GM19372 (cell line): ENCODE results near the gene PRPH2.
"Not testable (repeated sequence)": the region's sequence is repeated elsewhere in the genome, so short reads cannot be mapped to it uniquely, and the experiment has no call there.

ENCODE experiments used
- ATAC-seq: cut with Tn5 transposase; IDR thresholded peaks from one replicate; pipeline ENCODE4 v1.9.1; 2021; ENCODE audit warnings: mild to moderate bottlenecking, low read depth, moderate library complexity; ENCODE audit not compliant: unreplicated experiment

The PRPH2 gene

GRCh38 chr6:42744351-42744893 is 22.0 kb upstream of the PRPH2 start:
- ATAC-seq = no peak

GRCh38 chr6:42742116-42742894 is 19.9 kb upstream of the PRPH2 start:
- ATAC-seq = no peak

- ATAC-seq = no peak
Observed at GRCh38 chr6:42740725-42741124, 18.3 kb upstream of the PRPH2 start.

- no peak for ATAC-seq
Observed at GRCh38 chr6:42735976-42736375, 13.6 kb upstream of the PRPH2 start.

- not testable (repeated sequence) for ATAC-seq
Observed at GRCh38 chr6:42733867-42734481, 11.6 kb upstream of the PRPH2 start.

- no peak for ATAC-seq
Observed at GRCh38 chr6:42729731-42730130, 7.3 kb upstream of the PRPH2 start.

- no peak for ATAC-seq
Observed at GRCh38 chr6:42727627-42728026, 5.2 kb upstream of the PRPH2 start.

GRCh38 chr6:42727087-42727611 is 4.8 kb upstream of the PRPH2 start:
- no peak for ATAC-seq

- ATAC-seq = no peak
Observed at GRCh38 chr6:42726485-42727086, 4.2 kb upstream of the PRPH2 start.

GRCh38 chr6:42726026-42726425 is 3.6 kb upstream of the PRPH2 start:
- ATAC-seq = no peak

- ATAC-seq = no peak
Observed at GRCh38 chr6:42724825-42725224, 2.4 kb upstream of the PRPH2 start.

- no peak for ATAC-seq
Observed at GRCh38 chr6:42720739-42721138, 1.7 kb downstream of the PRPH2 start.

GRCh38 chr6:42715871-42716270 is 6.5 kb downstream of the PRPH2 start:
- ATAC-seq = no peak

- ATAC-seq = no peak
Observed at GRCh38 chr6:42714098-42714761, 8.2 kb downstream of the PRPH2 start.

GRCh38 chr6:42711930-42712329 is 10.5 kb downstream of the PRPH2 start:
- no peak for ATAC-seq

GRCh38 chr6:42710316-42710715 is 12.1 kb downstream of the PRPH2 start:
- no peak for ATAC-seq

GRCh38 chr6:42709871-42710270 is 12.5 kb downstream of the PRPH2 start:
- no peak for ATAC-seq

- no peak for ATAC-seq
Observed at GRCh38 chr6:42708096-42708495, 14.3 kb downstream of the PRPH2 start.

GRCh38 chr6:42707595-42707994 is 14.8 kb downstream of the PRPH2 start:
- no peak for ATAC-seq

- no peak for ATAC-seq
Observed at GRCh38 chr6:42704937-42705374, 17.4 kb downstream of the PRPH2 start.
